A549 (cell line): ENCODE measurements around the gene CFAP97. TPM values are rescaled to one million over a fixed set of nuclear protein-coding genes. Genes with fewer than 3 reads are reported as not detected.

Experiments used
- ATAC-seq, 2 experiments: fragments of 200-7000 bp in 1 of 2; fragments of >200 bp in 1 of 2; cut with Nextera tagmentation in 1 of 2; cut with Tn5 transposase in 1 of 2; 3 replicates each; pipeline versions ENCODE4 v1.8.0 to v1.9.1; 2018 to 2020; ENCODE audit warnings: mild to moderate bottlenecking in 1 of 2, moderate library complexity in 1 of 2
- CTCF ChIA-PET: fragments of 300-600 bp; sonication (Branson Sonifier 250); formaldehyde crosslinking; extraction: SDS; loops from one replicate; lab custom pipeline; 2021; ENCODE audit warnings: antibody characterized with exemption, inconsistent platforms; lab: Yijun Ruan, JAX
- POLR2A ChIA-PET: fragments of 350-600 bp; formaldehyde crosslinking; extraction: SDS; loops from one replicate; lab custom pipeline; 2021; ENCODE audit warnings: antibody characterized with exemption, inconsistent platforms; lab: Yijun Ruan, JAX
- DNase-seq, 2 experiments: peaks; one replicate each; pipeline versions ENCODE4 v3.0.0 to v3.0.0-alpha.2; 2011 to 2016; ENCODE audit warnings: low read depth in 1 of 2, low spot score in 1 of 2
- FAIRE-seq: peaks from 2 replicates; lab custom pipeline; 2011; peaks lifted over from hg19 to GRCh38; lab: Jason Lieb, UNC
- H3K27ac ChIP-seq, 2 experiments: fragments of >200 bp; sonication (Bioruptor Twin); formaldehyde crosslinking; 3 replicates each; pipeline ENCODE4 v1.5.1; 2016 to 2017
- H3K4me1 ChIP-seq: fragments of >200 bp; sonication (Bioruptor Twin); formaldehyde crosslinking; 3 replicates; pipeline ENCODE4 v1.6.1; 2016
- H3K4me2 ChIP-seq: fragments of >200 bp; sonication (Bioruptor Twin); formaldehyde crosslinking; 3 replicates; pipeline ENCODE4 v1.6.1; 2016
- H3K4me3 ChIP-seq: fragments of >200 bp; sonication (Bioruptor Twin); formaldehyde crosslinking; 3 replicates; pipeline ENCODE4 v1.5.1; 2016
- H3K9me3 ChIP-seq: fragments of >200 bp; sonication (Bioruptor Twin); formaldehyde crosslinking; 3 replicates; pipeline ENCODE4 v1.6.1; 2016
- BHLHE40 ChIP-seq: IDR thresholded peaks from 2 replicates; pipeline ENCODE4 v1.6.1; 2012; ENCODE audit warnings: low read depth, low read length, inconsistent platforms
- CBX2 ChIP-seq: fragments of 200-600 bp; sonication (generic); IDR thresholded peaks from 2 replicates; pipeline ENCODE4 v1.6.1; 2016; ENCODE audit warnings: low read depth, mild to moderate bottlenecking, borderline replicate concordance
- FOSL2 ChIP-seq, 2 experiments: fragments of 450-650 bp in 1 of 2; fragments of >200 bp in 1 of 2; sonication (Bioruptor Twin) in 1 of 2; formaldehyde crosslinking; IDR thresholded peaks; 2 replicates each; pipeline versions ENCODE4 v1.5.0 to v1.6.1; 2016 to 2020; ENCODE audit warnings: mild to moderate bottlenecking in 1 of 2, moderate library complexity in 1 of 2
- HDAC2 ChIP-seq: fragments of 200-600 bp; sonication (generic); IDR thresholded peaks from 2 replicates; pipeline ENCODE4 v1.6.1; 2016
- HEYL ChIP-seq: fragments of 250-450 bp; sonication (Bioruptor Pico); IDR thresholded peaks from 2 replicates; pipeline ENCODE4 v1.8.0; 2021; ENCODE audit warnings: mild to moderate bottlenecking, moderate library complexity
- HMGXB4 ChIP-seq: fragments of 250-450 bp; sonication (Bioruptor Pico); IDR thresholded peaks from 2 replicates; pipeline ENCODE4 v1.5.0; 2021; ENCODE audit warnings: mild to moderate bottlenecking, moderate library complexity, borderline replicate concordance
- HOXA7 ChIP-seq: fragments of 250-450 bp; sonication (Bioruptor Pico); IDR thresholded peaks from 2 replicates; pipeline ENCODE4 v1.5.0; 2020; ENCODE audit warnings: mild to moderate bottlenecking, moderate library complexity
- HOXB13 ChIP-seq: fragments of 250-450 bp; sonication (Bioruptor Pico); IDR thresholded peaks from 2 replicates; pipeline ENCODE4 v1.5.0; 2020; ENCODE audit warnings: low read depth, mild to moderate bottlenecking, moderate library complexity
- HOXB5 ChIP-seq: fragments of 250-450 bp; sonication (Bioruptor Pico); IDR thresholded peaks from 2 replicates; pipeline ENCODE4 v1.5.0; 2020; ENCODE audit warnings: mild to moderate bottlenecking, moderate library complexity
- JUNB ChIP-seq: fragments of >200 bp; sonication (Bioruptor Twin); formaldehyde crosslinking; IDR thresholded peaks from 2 replicates; pipeline ENCODE4 v1.6.1; 2016
- KDM5A ChIP-seq: fragments of 200-600 bp; sonication (generic); IDR thresholded peaks from 2 replicates; pipeline ENCODE4 v1.6.1; 2016; ENCODE audit warnings: antibody characterized with exemption, mild to moderate bottlenecking
- MAFK ChIP-seq: fragments of 450-650 bp; IDR thresholded peaks from 2 replicates; pipeline ENCODE4 v1.6.1; 2014; ENCODE audit not compliant: partially characterized antibody
- NFE2L2 ChIP-seq: fragments of 150-350 bp; conservative IDR thresholded peaks from 2 replicates; pipeline ENCODE4 v1.6.1; 2014; ENCODE audit warnings: low read length
- NPAS2 ChIP-seq: fragments of 250-450 bp; sonication (Bioruptor Pico); IDR thresholded peaks from 2 replicates; pipeline ENCODE4 v1.8.0; 2022; ENCODE audit warnings: mild to moderate bottlenecking, moderate library complexity, borderline replicate concordance
- PHF8 ChIP-seq: fragments of 200-600 bp; sonication (generic); IDR thresholded peaks from 2 replicates; pipeline ENCODE4 v1.6.1; 2016; ENCODE audit warnings: low read depth, mild to moderate bottlenecking, antibody characterized with exemption, moderate library complexity, borderline replicate concordance
- POLR2A ChIP-seq: IDR thresholded peaks from 2 replicates; pipeline ENCODE4 v1.6.1; 2012; ENCODE audit warnings: mild to moderate bottlenecking, low read length
- RCOR1 ChIP-seq: fragments of 150-350 bp; IDR thresholded peaks from 2 replicates; pipeline ENCODE4 v1.6.1; 2014; ENCODE audit warnings: antibody characterized with exemption, low read length, low read depth
- REST ChIP-seq: fragments of 200-600 bp; sonication (generic); IDR thresholded peaks from 2 replicates; pipeline ENCODE4 v1.6.1; 2016; ENCODE audit warnings: antibody characterized with exemption, mild to moderate bottlenecking, moderate library complexity
- SREBF2 ChIP-seq: fragments of 450-650 bp; IDR thresholded peaks from 2 replicates; pipeline ENCODE4 v1.6.1; 2014; ENCODE audit warnings: mild to moderate bottlenecking, moderate library complexity
- ZNF302 ChIP-seq: fragments of 250-450 bp; sonication (Bioruptor Pico); IDR thresholded peaks from 2 replicates; pipeline ENCODE4 v1.9.0; 2021; ENCODE audit warnings: inconsistent platforms, mild to moderate bottlenecking, moderate library complexity
- WGBS: methylation state at CpG from one replicate; pipeline ENCODE4 v1.1.6; 2017; ENCODE audit errors: missing lambda C conversion rate; 5-methylcytosine and 5-hydroxymethylcytosine counted together
- polyA plus RNA-seq, 4 experiments: library from polyadenylated mRNA; depleted of rRNA in 3 of 4; stranded (reverse); fragments of >200 nt; fragmentation: RNase III in 1 of 4; extraction: RNeasy Plus Mini Kit Qiagen cat#74134 plus additional on column Dnase treatment in 1 of 4; gene quantifications; 2 replicates in 3 of 4; 3 replicates in 1 of 4; pipeline ENCODE4 v1.2.3, GENCODE V29; 2011 to 2017
- TF ChIP-seq, protein P1 (sequence below): fragments of 250-450 bp; sonication (Bioruptor Pico); IDR thresholded peaks from 2 replicates; pipeline ENCODE4 v1.5.0; 2020; ENCODE audit warnings: low read depth, mild to moderate bottlenecking, moderate library complexity
- TF ChIP-seq, protein P2 (sequence below): fragments of 150-350 bp; IDR thresholded peaks from 2 replicates; pipeline ENCODE4 v1.6.1; 2014; ENCODE audit warnings: low read depth, mild to moderate bottlenecking, low read length

Gene CFAP97
- polyA plus RNA-seq, 2 of the 4 experiments (the other 2 are of a cell fraction) = 15.8 to 48.2 TPM

DNA sequence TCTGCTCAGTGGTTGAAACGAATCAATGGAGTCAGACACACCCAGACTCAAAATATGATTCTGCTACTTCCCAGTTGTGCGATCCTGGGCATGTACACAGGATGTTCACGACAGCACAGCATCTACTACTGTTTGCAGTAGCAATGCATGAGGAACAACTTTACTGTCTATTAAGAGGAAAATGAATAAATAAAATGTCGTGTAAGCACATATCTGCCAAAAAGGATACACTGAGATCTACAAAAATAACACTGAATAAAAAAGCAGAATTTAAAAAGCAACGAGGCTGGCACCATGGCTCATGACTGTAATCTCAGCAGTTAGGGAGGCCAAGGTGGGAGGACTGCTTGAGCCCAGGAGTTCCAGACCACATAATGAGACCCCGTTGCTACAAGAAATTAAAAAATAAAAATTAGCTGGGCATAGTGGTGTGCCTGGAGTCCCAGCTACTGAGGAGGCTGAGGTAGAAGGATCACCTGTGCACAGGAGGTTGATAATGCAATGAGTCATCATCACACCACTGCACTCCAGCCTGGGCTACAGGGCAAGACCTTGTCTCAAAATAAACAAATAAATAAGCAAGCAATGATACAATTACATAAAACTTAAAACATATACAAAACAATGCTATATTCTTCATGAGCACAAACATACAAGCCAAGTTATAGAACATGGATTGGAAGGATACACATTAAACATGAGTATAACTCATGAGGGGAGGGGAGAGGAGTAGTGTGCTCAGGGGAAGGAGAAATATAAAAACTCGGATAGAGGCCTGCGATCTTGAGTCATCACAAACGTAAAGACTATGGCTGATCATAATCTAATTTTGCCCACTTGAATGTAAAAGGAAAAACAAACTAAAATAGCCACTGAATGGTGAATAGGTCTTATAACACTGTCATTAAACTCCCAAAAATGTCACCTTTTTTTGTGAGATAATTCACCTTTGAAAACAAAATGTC, 8.6 kb downstream of the CFAP97 start:
- H3K27ac ChIP-seq = no peak overlapping the region
- WGBS = 82% methylated on average over 9 of the region's 9 CpGs
- POLR2A ChIA-PET = no interaction called here
- TF ChIP-seq MAFK (peak; percentile 20), PHF8 (no peak), ZNF302 (CRISPR knock-in tag) (no peak), SREBF2 (no peak)
- TF ChIP-seq, protein P1, sequence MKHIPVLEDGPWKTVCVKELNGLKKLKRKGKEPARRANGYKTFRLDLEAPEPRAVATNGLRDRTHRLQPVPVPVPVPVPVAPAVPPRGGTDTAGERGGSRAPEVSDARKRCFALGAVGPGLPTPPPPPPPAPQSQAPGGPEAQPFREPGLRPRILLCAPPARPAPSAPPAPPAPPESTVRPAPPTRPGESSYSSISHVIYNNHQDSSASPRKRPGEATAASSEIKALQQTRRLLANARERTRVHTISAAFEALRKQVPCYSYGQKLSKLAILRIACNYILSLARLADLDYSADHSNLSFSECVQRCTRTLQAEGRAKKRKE (CRISPR knock-in tag) = no peak
- ATAC-seq (no peak), FAIRE-seq (no peak), DNase-seq (no peak)
- H3K4me1 ChIP-seq = peaks cover 6% of the 10 kb centered on the region; the same call in 2 of the 3 replicates
- no peaks in the 10 kb centered on the region for H3K9me3 ChIP-seq
- no peak overlapping the region for H3K4me2 ChIP-seq
- CTCF ChIA-PET = interaction anchor here (1.9 to 2.7 kb wide), 2 partner anchors 11 kb away, joined by 8 to 11 read pairs; no protein-coding TSS in a partner anchor
- H3K4me3 ChIP-seq = no peak overlapping the region

- Histone ChIP-seq H3K4me3 (no peak overlapping the region), H3K4me2 (no peak overlapping the region), H3K9me3 (no peaks in the 10 kb centered on the region), H3K4me1 (peaks cover 6% of the 10 kb centered on the region; the same call in 2 of the 3 replicates), H3K27ac (no peak overlapping the region)
- ChIA-PET CTCF (interaction anchor here (2.7 kb wide), 1 partner anchor 8 kb away, joined by 11 read pairs; no protein-coding TSS in a partner anchor), POLR2A (interaction anchor here (0.6 kb wide), 1 partner anchor 83 kb away, joined by 3 read pairs; no protein-coding TSS in a partner anchor)
- TF ChIP-seq BHLHE40 (no peak), NFE2L2 (no peak), JUNB (no peak), REST (no peak), POLR2A (no peak), HDAC2 (no peak), CBX2 (no peak), HOXA7 (CRISPR knock-in tag) (no peak), HMGXB4 (no peak), SREBF2 (no peak), KDM5A (no peak), FOSL2 (IDR thresholded peaks at IDR 0.05) (no peak), FOSL2 (CRISPR knock-in tag; IDR thresholded peaks at IDR 0.05) (no peak), ZNF302 (CRISPR knock-in tag) (no peak), HEYL (CRISPR knock-in tag) (no peak), RCOR1 (no peak), NPAS2 (CRISPR knock-in tag) (no peak), HOXB13 (no peak), HOXB5 (CRISPR knock-in tag) (no peak)
- TF ChIP-seq, protein P2, sequence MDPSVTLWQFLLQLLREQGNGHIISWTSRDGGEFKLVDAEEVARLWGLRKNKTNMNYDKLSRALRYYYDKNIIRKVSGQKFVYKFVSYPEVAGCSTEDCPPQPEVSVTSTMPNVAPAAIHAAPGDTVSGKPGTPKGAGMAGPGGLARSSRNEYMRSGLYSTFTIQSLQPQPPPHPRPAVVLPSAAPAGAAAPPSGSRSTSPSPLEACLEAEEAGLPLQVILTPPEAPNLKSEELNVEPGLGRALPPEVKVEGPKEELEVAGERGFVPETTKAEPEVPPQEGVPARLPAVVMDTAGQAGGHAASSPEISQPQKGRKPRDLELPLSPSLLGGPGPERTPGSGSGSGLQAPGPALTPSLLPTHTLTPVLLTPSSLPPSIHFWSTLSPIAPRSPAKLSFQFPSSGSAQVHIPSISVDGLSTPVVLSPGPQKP = no peak
- 89% methylated on average over 1 of the region's 1 CpG for WGBS
- FAIRE-seq = no peak
- no peak for DNase-seq
- ATAC-seq = no peak
Measured at GRCh38 chr4:185192059-185192458, 11.7 kb downstream of the CFAP97 start.
